ENCODE data around the gene SELENOF. TPM values are rescaled to one million over a fixed set of nuclear protein-coding genes. Genes with fewer than 3 reads are reported as not detected.
"Not testable (repeated sequence)": the region's sequence is repeated elsewhere in the genome, so short reads cannot be mapped to it uniquely, and the experiment has no call there.

SELENOF gene
- total and polyA plus RNA-seq, 10 of the 15 experiments (the other 5 are each of a cell fraction or from before 2014, with no cell fraction given), result 98.7 to 254 (median 172) TPM

GRCh38 chr1:86821956-86822355 is 92.0 kb downstream of the SELENOF start:
- CTCF ChIA-PET, result interaction anchor here (0.8 to 1.5 kb wide), 3 partner anchors 9 to 262 kb away, joined by 3 to 4 read pairs (median 4); no protein-coding TSS in a partner anchor
- H3K27ac ChIP-seq (ENCODE audit: control insufficient read depth, insufficient read depth), result no peak overlapping the region
- no peak for FAIRE-seq

GRCh38 chr1:86819970-86820369 is 94.0 kb downstream of the SELENOF start:
- H3K9me3 ChIP-seq (replicated peaks; ENCODE audit: control insufficient read depth, insufficient read depth, low read length); H3K4me3 ChIP-seq; H3K27me3 ChIP-seq (replicated peaks in 1 of 2; ENCODE audit: control insufficient read depth in 2 of 2, insufficient read depth in 2 of 2, low read length in 1 of 2); H4K20me1 ChIP-seq (ENCODE audit: control insufficient read depth, insufficient read depth); H3K4me2 ChIP-seq (ENCODE audit: control insufficient read depth, insufficient read depth); FAIRE-seq; H3K9ac ChIP-seq (ENCODE audit: control insufficient read depth, insufficient read depth, low read length); POLR2A ChIA-PET; H3K4me1 ChIP-seq (ENCODE audit: control insufficient read depth, insufficient read depth, low read length); H3K79me2 ChIP-seq (ENCODE audit: control insufficient read depth, insufficient read depth, low read length); BruUV-seq (replicated peaks); H3K27ac ChIP-seq (ENCODE audit: control insufficient read depth, insufficient read depth); RAD21 ChIA-PET (ENCODE audit: unreplicated experiment); SMC1A ChIA-PET (ENCODE audit: uncharacterized antibody, unreplicated experiment); intact Hi-C loops (cut with micrococcal nuclease; ENCODE audit: unreplicated experiment); ATAC-seq; CTCF ChIA-PET; DNase-seq (ENCODE audit: low read depth, low spot score); in situ Hi-C loops (cut with MboI); H3K36me3 ChIP-seq (ENCODE audit: control insufficient read depth in 2 of 2, insufficient read depth in 2 of 2, low read length in 1 of 2); H2AFZ ChIP-seq (ENCODE audit: control insufficient read depth, low read depth, low read length): not testable (repeated sequence)
- WGBS (ENCODE audit: insufficient coverage, insufficient replicate concordance, low lambda C conversion rate, missing lambda C conversion rate), result 31% methylated on average over 5 of the region's 5 CpGs

More at GRCh38 chr1:86821956-86822355, 92.0 kb downstream of the SELENOF start:
- Histone ChIP-seq H3K36me3 (ENCODE audit: control insufficient read depth in 2 of 2, insufficient read depth in 2 of 2, low read length in 1 of 2) (no peaks in the 10 kb centered on the region), H3K9ac (ENCODE audit: control insufficient read depth, insufficient read depth, low read length) (no peak overlapping the region), H3K9me3 (replicated peaks; ENCODE audit: control insufficient read depth, insufficient read depth, low read length) (no peaks in the 10 kb centered on the region), H3K4me1 (ENCODE audit: control insufficient read depth, insufficient read depth, low read length) (no peaks in the 10 kb centered on the region), H3K4me3 (no peak overlapping the region), H4K20me1 (ENCODE audit: control insufficient read depth, insufficient read depth) (no peaks in the 10 kb centered on the region), H3K79me2 (ENCODE audit: control insufficient read depth, insufficient read depth, low read length) (no peaks in the 10 kb centered on the region), H3K4me2 (ENCODE audit: control insufficient read depth, insufficient read depth) (no peak overlapping the region), H2AFZ (ENCODE audit: control insufficient read depth, low read depth, low read length) (no peak overlapping the region), H3K27me3 (replicated peaks in 1 of 2; ENCODE audit: control insufficient read depth in 2 of 2, insufficient read depth in 2 of 2, low read length in 1 of 2) (no peaks in the 10 kb centered on the region)
- POLR2A ChIA-PET, result no interaction called here
- no TSS peak for BruUV-seq (replicated peaks)
- ATAC-seq (no peak), DNase-seq (ENCODE audit: low read depth, low spot score) (no peak)
- RAD21 ChIA-PET (ENCODE audit: unreplicated experiment), result no interaction called here
- WGBS (ENCODE audit: insufficient coverage, insufficient replicate concordance, low lambda C conversion rate, missing lambda C conversion rate), result 0% methylated on average over 1 of the region's 1 CpG
- SMC1A ChIA-PET (ENCODE audit: uncharacterized antibody, unreplicated experiment), result no interaction called here
- intact Hi-C loops (cut with micrococcal nuclease; ENCODE audit: unreplicated experiment) (no loop called here), in situ Hi-C loops (cut with MboI) (no loop called here)
- no peak for TF ChIP-seq MYC (IDR thresholded peaks at IDR 0.05; ENCODE audit: insufficient read depth, insufficient read length, insufficient replicate concordance, low read length, severe bottlenecking)
- no peak for TF ChIP-seq SUZ12 (IDR thresholded peaks at IDR 0.05; ENCODE audit: unreplicated experiment)
- TF ChIP-seq CHD2 (IDR thresholded peaks at IDR 0.05; ENCODE audit: borderline replicate concordance, low read depth, low read length), result no peak
- TF ChIP-seq LARP7 (IDR thresholded peaks at IDR 0.05), result no peak
- TF ChIP-seq ZZZ3 (IDR thresholded peaks at IDR 0.05; ENCODE audit: control insufficient read depth, insufficient read length, low read depth), result no peak
- TF ChIP-seq ZBTB40 (IDR thresholded peaks at IDR 0.05; ENCODE audit: borderline replicate concordance), result no peak
- TF ChIP-seq CBX3 (IDR thresholded peaks at IDR 0.05; ENCODE audit: borderline replicate concordance, low read depth), result no peak
